GM12892 (cell line): ENCODE measurements around the gene DNAJC18.

Experiments
- POLR2A ChIP-seq: IDR thresholded peaks from 2 replicates; pipeline ENCODE4 v1.6.1; 2011; ENCODE audit warnings: low read depth, low read length, control low read depth
- POLR2AphosphoS5 ChIP-seq: IDR thresholded peaks from 2 replicates; pipeline ENCODE4 v1.6.1; 2011; ENCODE audit warnings: low read depth, low read length, control low read depth
- TAF1 ChIP-seq: IDR thresholded peaks from 2 replicates; pipeline ENCODE4 v1.6.1; 2011; ENCODE audit warnings: low read depth, mild to moderate bottlenecking, control low read depth, low read length, borderline replicate concordance

GRCh38 chr5:139382807-139383206 is 56.5 kb downstream of the DNAJC18 start:
- TF ChIP-seq POLR2A (no peak), POLR2AphosphoS5 (no peak), TAF1 (no peak)
